WTC11 (cell line): ENCODE data around the gene SPTLC3. TPM values are rescaled to one million over a fixed set of nuclear protein-coding genes. Genes with fewer than 3 reads are reported as not detected.

Experiments
- ATAC-seq: fragments of 200-7000 bp; cut with Tn5 transposase; 2 replicates; pipeline ENCODE4 v1.10.0; 2021; ENCODE audit warnings: mild to moderate bottlenecking, moderate library complexity
- CTCF ChIA-PET: fragments of 300-600 bp; sonication (Branson Sonifier 250); formaldehyde crosslinking; loops from one replicate; lab custom pipeline; 2021; ENCODE audit warnings: antibody characterized with exemption; lab: Charles Lee
- POLR2A ChIA-PET: fragments of 350-600 bp; sonication (Branson Sonifier 250); formaldehyde crosslinking; loops from one replicate; lab custom pipeline; 2021; ENCODE audit warnings: antibody characterized with exemption; lab: Charles Lee
- DNase-seq: peaks from one replicate; pipeline ENCODE4 v3.0.0; 2021; ENCODE audit warnings: low spot score
- H3K27ac Mint-ChIP-seq: 2 replicates; pipeline ENCODE4 v1.8.0; 2021; ENCODE audit warnings: mixed read lengths
- H3K27me3 Mint-ChIP-seq: 2 replicates; pipeline ENCODE4 v1.8.0; 2021; ENCODE audit warnings: low read depth, mild to moderate bottlenecking, moderate library complexity, mixed read lengths
- H3K36me3 Mint-ChIP-seq: 2 replicates; pipeline ENCODE4 v1.8.0; 2021; ENCODE audit warnings: mixed read lengths
- H3K4me1 Mint-ChIP-seq: 2 replicates; pipeline ENCODE4 v1.8.0; 2022; ENCODE audit warnings: mixed read lengths
- H3K4me3 Mint-ChIP-seq: 2 replicates; pipeline ENCODE4 v1.8.0; 2021; ENCODE audit warnings: mild to moderate bottlenecking, moderate library complexity, mixed read lengths
- H3K9me3 Mint-ChIP-seq: 2 replicates; pipeline ENCODE4 v1.8.0; 2021; ENCODE audit warnings: mixed read lengths
- ATF1 ChIP-seq: sonication (generic); formaldehyde crosslinking; IDR thresholded peaks from 2 replicates; pipeline ENCODE4 v1.8.1; 2023; ENCODE audit warnings: mild to moderate bottlenecking, moderate library complexity, missing genetic modification reagents
- CREM ChIP-seq: sonication (generic); formaldehyde crosslinking; IDR thresholded peaks from 2 replicates; pipeline ENCODE4 v1.8.1; 2022; ENCODE audit warnings: mild to moderate bottlenecking, missing genetic modification reagents, moderate library complexity
- ELF4 ChIP-seq: sonication (generic); formaldehyde crosslinking; IDR thresholded peaks from 2 replicates; pipeline ENCODE4 v1.8.1; 2022; ENCODE audit warnings: low read depth, mild to moderate bottlenecking, moderate library complexity, missing genetic modification reagents
- FOXK1 ChIP-seq: sonication (generic); formaldehyde crosslinking; IDR thresholded peaks from 2 replicates; pipeline ENCODE4 v1.8.0; 2022; ENCODE audit warnings: mild to moderate bottlenecking, moderate library complexity, missing genetic modification reagents
- GTF2I ChIP-seq: fragments of 250-450 bp; sonication (Bioruptor Pico); conservative IDR thresholded peaks from 2 replicates; pipeline ENCODE4 v1.4.0; 2021; ENCODE audit warnings: mild to moderate bottlenecking
- MYBL2 ChIP-seq: sonication (generic); formaldehyde crosslinking; IDR thresholded peaks from 2 replicates; pipeline ENCODE4 v1.8.1; 2023; ENCODE audit warnings: mild to moderate bottlenecking, moderate library complexity, missing genetic modification reagents
- NFE2L1 ChIP-seq: sonication (generic); formaldehyde crosslinking; IDR thresholded peaks from 2 replicates; pipeline ENCODE4 v1.8.1; 2023; ENCODE audit warnings: missing genetic modification reagents
- OVOL2 ChIP-seq: fragments of 250-450 bp; sonication (Bioruptor Pico); IDR thresholded peaks from 2 replicates; pipeline ENCODE4 v1.9.0; 2021; ENCODE audit warnings: mild to moderate bottlenecking, borderline replicate concordance
- SP1 ChIP-seq: sonication (generic); formaldehyde crosslinking; conservative IDR thresholded peaks from 2 replicates; pipeline ENCODE4 v1.8.1; 2022; ENCODE audit warnings: missing genetic modification reagents
- total RNA-seq: library from RNA; stranded (reverse); gene quantifications from 3 replicates; pipeline ENCODE4 v1.2.3, GENCODE V29; 2021
- TF ChIP-seq, protein P1 (sequence below): sonication (generic); formaldehyde crosslinking; IDR thresholded peaks from 2 replicates; pipeline ENCODE4 v1.8.1; 2022; ENCODE audit warnings: mild to moderate bottlenecking, moderate library complexity, missing genetic modification reagents
- TF ChIP-seq, protein P2 (sequence below): fragments of 200-600 bp; IDR thresholded peaks from 2 replicates; pipeline ENCODE4 v1.8.0; 2022; ENCODE audit warnings: antibody characterized with exemption
- TF ChIP-seq, protein P3 (sequence below): fragments of 250-450 bp; sonication (Bioruptor Pico); conservative IDR thresholded peaks from 2 replicates; pipeline ENCODE4 v1.9.0; 2021; ENCODE audit warnings: mild to moderate bottlenecking
- TF ChIP-seq, protein P4 (sequence below): fragments of 250-450 bp; sonication (Bioruptor Pico); IDR thresholded peaks from 2 replicates; pipeline ENCODE4 v1.9.0; 2021; ENCODE audit warnings: mild to moderate bottlenecking, borderline replicate concordance
- TF ChIP-seq, protein P5 (sequence below): sonication (generic); formaldehyde crosslinking; IDR thresholded peaks from 2 replicates; pipeline ENCODE4 v1.8.0; 2023; ENCODE audit warnings: mild to moderate bottlenecking, missing genetic modification reagents
- TF ChIP-seq, protein P6 (sequence below): sonication (generic); formaldehyde crosslinking; IDR thresholded peaks from 2 replicates; pipeline ENCODE4 v1.8.0; 2022; ENCODE audit warnings: missing genetic modification reagents

SPTLC3 gene
- total RNA-seq, 1 experiment from 2014 or later = 0.13 TPM

DNA sequence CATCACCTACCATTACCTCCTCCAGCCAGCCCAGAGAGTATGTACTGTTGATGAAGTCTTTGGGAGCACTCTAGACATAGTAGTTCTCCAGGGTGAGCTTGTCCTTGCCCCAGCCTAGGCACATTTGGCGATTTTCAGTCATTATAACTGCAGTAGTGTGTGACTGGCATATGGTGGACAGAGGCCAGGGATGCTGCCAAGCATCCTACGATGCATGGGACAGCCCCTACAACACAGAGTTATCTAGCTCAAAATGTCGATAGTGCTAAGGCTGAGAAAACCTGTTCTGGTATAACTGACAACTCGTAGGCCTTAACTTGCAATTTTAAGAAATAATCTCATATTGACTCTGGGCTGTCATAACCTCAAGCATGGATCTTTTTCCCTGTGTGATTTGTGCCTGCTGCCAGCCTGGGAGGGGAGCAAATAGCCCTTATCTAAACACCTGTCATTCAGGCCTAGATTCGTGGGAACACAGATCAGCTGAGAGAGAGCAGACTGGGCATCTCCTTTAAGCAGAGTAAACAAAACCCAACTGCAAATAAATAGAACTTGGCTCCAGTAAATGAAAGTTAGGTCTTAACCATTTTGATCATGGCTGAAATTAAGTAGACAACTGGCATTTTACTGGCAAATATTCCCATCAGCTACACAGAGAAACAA lies 102.6 kb downstream of the SPTLC3 start:
- Mint-ChIP-seq H3K27me3 (no peaks in the 10 kb centered on the region), H3K9me3 (no peaks in the 10 kb centered on the region), H3K4me3 (no peak overlapping the region), H3K36me3 (no peaks in the 10 kb centered on the region), H3K27ac (no peak overlapping the region), H3K4me1 (no peaks in the 10 kb centered on the region)
- DNase-seq (no peak), ATAC-seq (no peak)
- POLR2A ChIA-PET = no interaction called here
- TF ChIP-seq, protein P1, sequence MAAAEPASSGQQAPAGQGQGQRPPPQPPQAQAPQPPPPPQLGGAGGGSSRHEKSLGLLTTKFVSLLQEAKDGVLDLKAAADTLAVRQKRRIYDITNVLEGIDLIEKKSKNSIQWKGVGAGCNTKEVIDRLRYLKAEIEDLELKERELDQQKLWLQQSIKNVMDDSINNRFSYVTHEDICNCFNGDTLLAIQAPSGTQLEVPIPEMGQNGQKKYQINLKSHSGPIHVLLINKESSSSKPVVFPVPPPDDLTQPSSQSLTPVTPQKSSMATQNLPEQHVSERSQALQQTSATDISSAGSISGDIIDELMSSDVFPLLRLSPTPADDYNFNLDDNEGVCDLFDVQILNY (CRISPR knock-in tag) = no peak
- TF ChIP-seq ELF4 (no peak), OVOL2 (CRISPR knock-in tag) (no peak), MYBL2 (no peak), GTF2I (CRISPR knock-in tag) (no peak), CREM (CRISPR knock-in tag) (no peak), ATF1 (CRISPR knock-in tag) (no peak)
- TF ChIP-seq, protein P2, sequence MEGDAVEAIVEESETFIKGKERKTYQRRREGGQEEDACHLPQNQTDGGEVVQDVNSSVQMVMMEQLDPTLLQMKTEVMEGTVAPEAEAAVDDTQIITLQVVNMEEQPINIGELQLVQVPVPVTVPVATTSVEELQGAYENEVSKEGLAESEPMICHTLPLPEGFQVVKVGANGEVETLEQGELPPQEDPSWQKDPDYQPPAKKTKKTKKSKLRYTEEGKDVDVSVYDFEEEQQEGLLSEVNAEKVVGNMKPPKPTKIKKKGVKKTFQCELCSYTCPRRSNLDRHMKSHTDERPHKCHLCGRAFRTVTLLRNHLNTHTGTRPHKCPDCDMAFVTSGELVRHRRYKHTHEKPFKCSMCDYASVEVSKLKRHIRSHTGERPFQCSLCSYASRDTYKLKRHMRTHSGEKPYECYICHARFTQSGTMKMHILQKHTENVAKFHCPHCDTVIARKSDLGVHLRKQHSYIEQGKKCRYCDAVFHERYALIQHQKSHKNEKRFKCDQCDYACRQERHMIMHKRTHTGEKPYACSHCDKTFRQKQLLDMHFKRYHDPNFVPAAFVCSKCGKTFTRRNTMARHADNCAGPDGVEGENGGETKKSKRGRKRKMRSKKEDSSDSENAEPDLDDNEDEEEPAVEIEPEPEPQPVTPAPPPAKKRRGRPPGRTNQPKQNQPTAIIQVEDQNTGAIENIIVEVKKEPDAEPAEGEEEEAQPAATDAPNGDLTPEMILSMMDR = no peak
- TF ChIP-seq, protein P3, sequence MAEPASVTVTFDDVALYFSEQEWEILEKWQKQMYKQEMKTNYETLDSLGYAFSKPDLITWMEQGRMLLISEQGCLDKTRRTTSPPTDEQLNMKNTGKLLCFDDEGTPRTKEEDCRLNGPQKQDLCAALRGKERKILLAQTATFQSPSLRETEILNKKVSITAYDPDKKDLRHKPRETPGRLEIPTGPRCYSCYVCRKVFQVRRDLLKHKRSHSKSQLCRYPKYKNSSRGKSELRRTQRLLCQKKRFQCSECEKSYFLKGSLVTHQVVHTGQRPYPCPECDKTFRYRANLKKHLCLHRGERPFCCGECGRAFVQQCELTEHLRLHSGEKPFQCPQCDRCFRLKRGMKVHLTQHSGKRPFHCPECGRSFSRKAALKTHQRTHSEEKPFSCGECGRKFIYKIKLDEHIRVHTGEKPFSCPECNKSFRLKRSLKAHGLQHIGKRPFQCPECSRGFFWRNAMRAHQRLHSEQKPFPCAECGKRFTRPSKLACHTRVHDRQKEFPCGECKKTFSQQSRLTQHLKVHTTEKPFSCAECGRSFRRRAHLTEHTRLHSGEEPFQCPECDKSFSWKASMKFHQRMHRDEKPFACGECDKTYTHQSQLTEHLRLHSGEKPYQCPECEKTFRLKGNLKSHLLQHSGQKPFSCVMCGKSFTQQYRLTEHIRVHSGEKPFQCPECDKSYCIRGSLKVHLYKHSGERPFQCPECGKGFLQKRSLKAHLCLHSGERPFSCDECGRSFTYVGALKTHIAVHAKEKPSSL (CRISPR knock-in tag) = no peak
- TF ChIP-seq, protein P4, sequence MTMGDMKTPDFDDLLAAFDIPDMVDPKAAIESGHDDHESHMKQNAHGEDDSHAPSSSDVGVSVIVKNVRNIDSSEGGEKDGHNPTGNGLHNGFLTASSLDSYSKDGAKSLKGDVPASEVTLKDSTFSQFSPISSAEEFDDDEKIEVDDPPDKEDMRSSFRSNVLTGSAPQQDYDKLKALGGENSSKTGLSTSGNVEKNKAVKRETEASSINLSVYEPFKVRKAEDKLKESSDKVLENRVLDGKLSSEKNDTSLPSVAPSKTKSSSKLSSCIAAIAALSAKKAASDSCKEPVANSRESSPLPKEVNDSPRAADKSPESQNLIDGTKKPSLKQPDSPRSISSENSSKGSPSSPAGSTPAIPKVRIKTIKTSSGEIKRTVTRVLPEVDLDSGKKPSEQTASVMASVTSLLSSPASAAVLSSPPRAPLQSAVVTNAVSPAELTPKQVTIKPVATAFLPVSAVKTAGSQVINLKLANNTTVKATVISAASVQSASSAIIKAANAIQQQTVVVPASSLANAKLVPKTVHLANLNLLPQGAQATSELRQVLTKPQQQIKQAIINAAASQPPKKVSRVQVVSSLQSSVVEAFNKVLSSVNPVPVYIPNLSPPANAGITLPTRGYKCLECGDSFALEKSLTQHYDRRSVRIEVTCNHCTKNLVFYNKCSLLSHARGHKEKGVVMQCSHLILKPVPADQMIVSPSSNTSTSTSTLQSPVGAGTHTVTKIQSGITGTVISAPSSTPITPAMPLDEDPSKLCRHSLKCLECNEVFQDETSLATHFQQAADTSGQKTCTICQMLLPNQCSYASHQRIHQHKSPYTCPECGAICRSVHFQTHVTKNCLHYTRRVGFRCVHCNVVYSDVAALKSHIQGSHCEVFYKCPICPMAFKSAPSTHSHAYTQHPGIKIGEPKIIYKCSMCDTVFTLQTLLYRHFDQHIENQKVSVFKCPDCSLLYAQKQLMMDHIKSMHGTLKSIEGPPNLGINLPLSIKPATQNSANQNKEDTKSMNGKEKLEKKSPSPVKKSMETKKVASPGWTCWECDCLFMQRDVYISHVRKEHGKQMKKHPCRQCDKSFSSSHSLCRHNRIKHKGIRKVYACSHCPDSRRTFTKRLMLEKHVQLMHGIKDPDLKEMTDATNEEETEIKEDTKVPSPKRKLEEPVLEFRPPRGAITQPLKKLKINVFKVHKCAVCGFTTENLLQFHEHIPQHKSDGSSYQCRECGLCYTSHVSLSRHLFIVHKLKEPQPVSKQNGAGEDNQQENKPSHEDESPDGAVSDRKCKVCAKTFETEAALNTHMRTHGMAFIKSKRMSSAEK (CRISPR knock-in tag) = no peak
- CTCF ChIA-PET = interaction anchor here (1.1 to 1.6 kb wide), 2 partner anchors 151 to 191 kb away, joined by 3 to 4 read pairs; no protein-coding TSS in a partner anchor

DNA sequence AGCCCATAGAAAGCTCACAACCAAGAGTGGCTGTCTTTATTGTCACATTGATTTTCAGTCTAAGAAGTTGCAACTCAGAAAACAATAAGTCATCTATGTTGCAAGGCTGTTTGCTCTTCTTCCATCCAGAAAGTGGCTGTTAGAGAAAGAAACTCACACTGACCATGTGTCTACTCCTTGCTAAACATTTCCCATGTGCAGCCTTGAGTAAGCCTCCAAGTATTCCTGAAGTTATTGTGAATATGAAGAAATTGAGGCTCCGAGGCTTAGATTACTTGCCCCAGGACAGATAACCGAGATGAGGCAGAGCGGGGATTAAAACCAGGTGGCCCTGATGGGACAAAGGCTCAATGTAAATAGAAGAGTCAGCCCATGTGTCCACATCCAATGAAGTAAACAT lies 105.0 kb downstream of the SPTLC3 start:
- no peak overlapping the region for H3K27ac Mint-ChIP-seq
- ATAC-seq (no peak), DNase-seq (no peak)
- ChIA-PET CTCF (no interaction called here), POLR2A (no interaction called here)
- H3K27me3 Mint-ChIP-seq = no peaks in the 10 kb centered on the region
- H3K9me3 Mint-ChIP-seq = no peaks in the 10 kb centered on the region
- H3K4me3 Mint-ChIP-seq = no peak overlapping the region
- H3K4me1 Mint-ChIP-seq = no peaks in the 10 kb centered on the region
- no peaks in the 10 kb centered on the region for H3K36me3 Mint-ChIP-seq
- no peak for TF ChIP-seq NFE2L1 (CRISPR knock-in tag)
- TF ChIP-seq FOXK1 (CRISPR knock-in tag) = no peak
- TF ChIP-seq, protein P5, sequence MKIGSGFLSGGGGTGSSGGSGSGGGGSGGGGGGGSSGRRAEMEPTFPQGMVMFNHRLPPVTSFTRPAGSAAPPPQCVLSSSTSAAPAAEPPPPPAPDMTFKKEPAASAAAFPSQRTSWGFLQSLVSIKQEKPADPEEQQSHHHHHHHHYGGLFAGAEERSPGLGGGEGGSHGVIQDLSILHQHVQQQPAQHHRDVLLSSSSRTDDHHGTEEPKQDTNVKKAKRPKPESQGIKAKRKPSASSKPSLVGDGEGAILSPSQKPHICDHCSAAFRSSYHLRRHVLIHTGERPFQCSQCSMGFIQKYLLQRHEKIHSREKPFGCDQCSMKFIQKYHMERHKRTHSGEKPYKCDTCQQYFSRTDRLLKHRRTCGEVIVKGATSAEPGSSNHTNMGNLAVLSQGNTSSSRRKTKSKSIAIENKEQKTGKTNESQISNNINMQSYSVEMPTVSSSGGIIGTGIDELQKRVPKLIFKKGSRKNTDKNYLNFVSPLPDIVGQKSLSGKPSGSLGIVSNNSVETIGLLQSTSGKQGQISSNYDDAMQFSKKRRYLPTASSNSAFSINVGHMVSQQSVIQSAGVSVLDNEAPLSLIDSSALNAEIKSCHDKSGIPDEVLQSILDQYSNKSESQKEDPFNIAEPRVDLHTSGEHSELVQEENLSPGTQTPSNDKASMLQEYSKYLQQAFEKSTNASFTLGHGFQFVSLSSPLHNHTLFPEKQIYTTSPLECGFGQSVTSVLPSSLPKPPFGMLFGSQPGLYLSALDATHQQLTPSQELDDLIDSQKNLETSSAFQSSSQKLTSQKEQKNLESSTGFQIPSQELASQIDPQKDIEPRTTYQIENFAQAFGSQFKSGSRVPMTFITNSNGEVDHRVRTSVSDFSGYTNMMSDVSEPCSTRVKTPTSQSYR = no peak
- TF ChIP-seq, protein P6, sequence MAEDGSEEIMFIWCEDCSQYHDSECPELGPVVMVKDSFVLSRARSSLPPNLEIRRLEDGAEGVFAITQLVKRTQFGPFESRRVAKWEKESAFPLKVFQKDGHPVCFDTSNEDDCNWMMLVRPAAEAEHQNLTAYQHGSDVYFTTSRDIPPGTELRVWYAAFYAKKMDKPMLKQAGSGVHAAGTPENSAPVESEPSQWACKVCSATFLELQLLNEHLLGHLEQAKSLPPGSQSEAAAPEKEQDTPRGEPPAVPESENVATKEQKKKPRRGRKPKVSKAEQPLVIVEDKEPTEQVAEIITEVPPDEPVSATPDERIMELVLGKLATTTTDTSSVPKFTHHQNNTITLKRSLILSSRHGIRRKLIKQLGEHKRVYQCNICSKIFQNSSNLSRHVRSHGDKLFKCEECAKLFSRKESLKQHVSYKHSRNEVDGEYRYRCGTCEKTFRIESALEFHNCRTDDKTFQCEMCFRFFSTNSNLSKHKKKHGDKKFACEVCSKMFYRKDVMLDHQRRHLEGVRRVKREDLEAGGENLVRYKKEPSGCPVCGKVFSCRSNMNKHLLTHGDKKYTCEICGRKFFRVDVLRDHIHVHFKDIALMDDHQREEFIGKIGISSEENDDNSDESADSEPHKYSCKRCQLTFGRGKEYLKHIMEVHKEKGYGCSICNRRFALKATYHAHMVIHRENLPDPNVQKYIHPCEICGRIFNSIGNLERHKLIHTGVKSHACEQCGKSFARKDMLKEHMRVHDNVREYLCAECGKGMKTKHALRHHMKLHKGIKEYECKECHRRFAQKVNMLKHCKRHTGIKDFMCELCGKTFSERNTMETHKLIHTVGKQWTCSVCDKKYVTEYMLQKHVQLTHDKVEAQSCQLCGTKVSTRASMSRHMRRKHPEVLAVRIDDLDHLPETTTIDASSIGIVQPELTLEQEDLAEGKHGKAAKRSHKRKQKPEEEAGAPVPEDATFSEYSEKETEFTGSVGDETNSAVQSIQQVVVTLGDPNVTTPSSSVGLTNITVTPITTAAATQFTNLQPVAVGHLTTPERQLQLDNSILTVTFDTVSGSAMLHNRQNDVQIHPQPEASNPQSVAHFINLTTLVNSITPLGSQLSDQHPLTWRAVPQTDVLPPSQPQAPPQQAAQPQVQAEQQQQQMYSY = no peak
- TF ChIP-seq, protein P3 (CRISPR knock-in tag) = no peak
- no peak for TF ChIP-seq SP1 (CRISPR knock-in tag)
